Mesendoderm (in vitro differentiated cells): Measurements from ENCODE around the gene SAFB2.
"Not testable (repeated sequence)": the region's sequence is repeated elsewhere in the genome, so short reads cannot be mapped to it uniquely, and the experiment has no call there.

Experiments
- DNase-seq: peaks from one replicate; pipeline ENCODE4 v3.0.0; 2013
- H2AK5ac ChIP-seq: 2 replicates; pipeline ENCODE4 v1.6.1; 2013; ENCODE audit warnings: low read length, inconsistent platforms
- H2BK120ac ChIP-seq: 2 replicates; pipeline ENCODE4 v1.6.1; 2013; ENCODE audit warnings: low read depth, mild to moderate bottlenecking, low read length, moderate library complexity, mixed read lengths
- H2BK15ac ChIP-seq: replicated peaks from 2 replicates; pipeline ENCODE4 v1.6.1; 2013; ENCODE audit warnings: low read depth, mild to moderate bottlenecking, moderate library complexity
- H2BK5ac ChIP-seq: 2 replicates; pipeline ENCODE4 v1.6.1; 2013; ENCODE audit warnings: low read length, inconsistent platforms
- H3K18ac ChIP-seq: 2 replicates; pipeline ENCODE4 v1.6.1; 2013; ENCODE audit warnings: mild to moderate bottlenecking, low read length, mixed read lengths
- H3K23ac ChIP-seq: one replicate; pipeline ENCODE4 v1.6.1; 2013; ENCODE audit warnings: low read length
- H3K27ac ChIP-seq: 2 replicates; pipeline ENCODE4 v1.5.1; 2013; ENCODE audit warnings: low read depth, mild to moderate bottlenecking, inconsistent platforms, low read length, moderate library complexity
- H3K27me3 ChIP-seq: 2 replicates; pipeline ENCODE4 v1.6.1; 2013; ENCODE audit warnings: low read length, control low read depth, mild to moderate bottlenecking, inconsistent platforms; ENCODE audit not compliant: insufficient read depth, poor library complexity
- H3K36me3 ChIP-seq: 2 replicates; pipeline ENCODE4 v1.6.1; 2013; ENCODE audit warnings: low read length, inconsistent platforms; ENCODE audit not compliant: control insufficient read depth, insufficient read depth
- H3K4ac ChIP-seq: one replicate; pipeline ENCODE4 v1.6.1; 2013; ENCODE audit warnings: low read depth, mild to moderate bottlenecking, low read length, moderate library complexity
- H3K4me1 ChIP-seq: 2 replicates; pipeline ENCODE4 v1.6.1; 2013; ENCODE audit warnings: low read depth, low read length, inconsistent platforms; ENCODE audit not compliant: control insufficient read depth
- H3K4me2 ChIP-seq: 2 replicates; pipeline ENCODE4 v1.6.1; 2013; ENCODE audit warnings: low read length
- H3K4me3 ChIP-seq: 2 replicates; pipeline ENCODE4 v1.5.1; 2013; ENCODE audit warnings: mild to moderate bottlenecking, low read length
- H3K56ac ChIP-seq: one replicate; pipeline ENCODE4 v1.6.1; 2013; ENCODE audit warnings: low read length
- H3K79me1 ChIP-seq: 2 replicates; pipeline ENCODE4 v1.6.1; 2013; ENCODE audit warnings: low read length, inconsistent platforms
- H3K79me2 ChIP-seq: 2 replicates; pipeline ENCODE4 v1.6.1; 2013; ENCODE audit warnings: mild to moderate bottlenecking, low read length; ENCODE audit not compliant: control insufficient read depth, insufficient read depth
- H3K9ac ChIP-seq: 2 replicates; pipeline ENCODE4 v1.6.1; 2013; ENCODE audit warnings: low read length, inconsistent platforms
- H4K5ac ChIP-seq: one replicate; pipeline ENCODE4 v1.6.1; 2013; ENCODE audit warnings: low read length
- H4K8ac ChIP-seq: one replicate; pipeline ENCODE4 v1.6.1; 2013; ENCODE audit warnings: low read depth, mild to moderate bottlenecking, control low read depth, low read length, moderate library complexity
- WGBS: extraction: QIAGEN DNeasy Blood & Tissue Kit; methylation state at CpG from one replicate; pipeline ENCODE4 v1.1.7; 2013; ENCODE audit warnings: low lambda C conversion rate, missing lambda C conversion rate; ENCODE audit not compliant: insufficient coverage; ENCODE audit errors: extremely low coverage; 5-methylcytosine and 5-hydroxymethylcytosine counted together

The SAFB2 gene

GRCh38 chr19:5612891-5613865 lies 9.4 kb downstream of the SAFB2 start:
- no CpG with 5 or more reads among the region's 15 CpGs for WGBS
- Histone ChIP-seq H2AK5ac (no peak overlapping the region), H3K4ac (no peak overlapping the region), H3K4me2 (no peak overlapping the region), H3K18ac (no peak overlapping the region), H3K56ac (no peak overlapping the region), H3K23ac (no peak overlapping the region), H2BK120ac (no peak overlapping the region), H3K27ac (no peak overlapping the region), H3K4me3 (no peak overlapping the region), H4K5ac (no peak overlapping the region), H3K36me3 (peaks cover 31% of the 10 kb centered on the region), H3K9ac (no peak overlapping the region), H2BK15ac (no peak overlapping the region), H3K79me2 (peaks cover 6% of the 10 kb centered on the region), H3K4me1 (no peaks in the 10 kb centered on the region), H3K79me1 (peaks cover 2% of the 10 kb centered on the region), H2BK5ac (no peak overlapping the region), H4K8ac (no peak overlapping the region), H3K27me3 (no peaks in the 10 kb centered on the region)
- DNase-seq: no peak

GRCh38 chr19:5609881-5610448 lies 12.6 kb downstream of the SAFB2 start:
- WGBS: no CpG with 5 or more reads among the region's 16 CpGs
- peaks cover 10% of the 10 kb centered on the region for H3K79me2 ChIP-seq
- H3K4me3 ChIP-seq: no peak overlapping the region
- no peak overlapping the region for H3K4me2 ChIP-seq
- H2BK5ac ChIP-seq: no peak overlapping the region
- H3K9ac ChIP-seq: no peak overlapping the region
- no peak for DNase-seq
- H3K4ac ChIP-seq: no peak overlapping the region
- no peaks in the 10 kb centered on the region for H3K4me1 ChIP-seq
- H2BK120ac ChIP-seq: no peak overlapping the region
- no peak overlapping the region for H3K18ac ChIP-seq
- H4K5ac ChIP-seq: no peak overlapping the region
- no peak overlapping the region for H3K27ac ChIP-seq
- H3K23ac ChIP-seq: no peak overlapping the region
- no peaks in the 10 kb centered on the region for H3K27me3 ChIP-seq
- H3K79me1 ChIP-seq: peaks cover 15% of the 10 kb centered on the region
- no peak overlapping the region for H2BK15ac ChIP-seq
- H2AK5ac ChIP-seq: no peak overlapping the region
- H4K8ac ChIP-seq: no peak overlapping the region
- H3K36me3 ChIP-seq: peaks cover 35% of the 10 kb centered on the region
- H3K56ac ChIP-seq: no peak overlapping the region

GRCh38 chr19:5608766-5609165 lies 13.8 kb downstream of the SAFB2 start:
- peaks cover 36% of the 10 kb centered on the region for H3K36me3 ChIP-seq
- H3K27ac ChIP-seq: not testable (repeated sequence)
- no CpG with 5 or more reads among the region's 9 CpGs for WGBS

GRCh38 chr19:5608291-5608690 lies 14.3 kb downstream of the SAFB2 start:
- H3K4me2 ChIP-seq: no peak overlapping the region
- H4K8ac ChIP-seq: no peak overlapping the region
- H2BK120ac ChIP-seq: no peak overlapping the region
- no peak overlapping the region for H3K4ac ChIP-seq
- no peak overlapping the region for H3K18ac ChIP-seq
- no peak overlapping the region for H3K23ac ChIP-seq
- no peak overlapping the region for H3K27ac ChIP-seq
- H3K4me1 ChIP-seq: no peaks in the 10 kb centered on the region
- no peak overlapping the region for H2BK5ac ChIP-seq
- H3K79me2 ChIP-seq: peaks cover 10% of the 10 kb centered on the region
- no peak overlapping the region for H2AK5ac ChIP-seq
- no peak overlapping the region for H3K4me3 ChIP-seq
- H3K9ac ChIP-seq: no peak overlapping the region
- 100% methylated on average over 1 of the region's 10 CpGs for WGBS
- peaks cover 15% of the 10 kb centered on the region for H3K79me1 ChIP-seq
- no peak overlapping the region for H3K56ac ChIP-seq
- H2BK15ac ChIP-seq: no peak overlapping the region
- no peaks in the 10 kb centered on the region for H3K27me3 ChIP-seq
- H3K36me3 ChIP-seq: peaks cover 32% of the 10 kb centered on the region
- H4K5ac ChIP-seq: no peak overlapping the region
- DNase-seq: no peak

More at GRCh38 chr19:5608766-5609165, 13.8 kb downstream of the SAFB2 start:
- H3K27me3 ChIP-seq, H4K5ac ChIP-seq, H2AK5ac ChIP-seq, H2BK5ac ChIP-seq, H3K4me1 ChIP-seq, H2BK120ac ChIP-seq, H3K18ac ChIP-seq, H3K23ac ChIP-seq, H4K8ac ChIP-seq, H3K56ac ChIP-seq, H2BK15ac ChIP-seq, H3K4me2 ChIP-seq, H3K9ac ChIP-seq, DNase-seq, H3K4ac ChIP-seq, H3K4me3 ChIP-seq: not testable (repeated sequence)
- peaks cover 10% of the 10 kb centered on the region for H3K79me2 ChIP-seq
- H3K79me1 ChIP-seq: peaks cover 15% of the 10 kb centered on the region

GRCh38 chr19:5607318-5608275 lies 15.0 kb downstream of the SAFB2 start:
- WGBS: no CpG with 5 or more reads among the region's 16 CpGs
- H3K4me2 ChIP-seq: no peak overlapping the region
- no peak overlapping the region for H3K4me3 ChIP-seq
- H3K56ac ChIP-seq: no peak overlapping the region
- H2BK5ac ChIP-seq: no peak overlapping the region
- no peak overlapping the region for H2AK5ac ChIP-seq
- no peak overlapping the region for H3K27ac ChIP-seq
- H4K8ac ChIP-seq: no peak overlapping the region
- H3K79me1 ChIP-seq: peaks cover 15% of the 10 kb centered on the region
- H3K9ac ChIP-seq: no peak overlapping the region
- peaks cover 28% of the 10 kb centered on the region for H3K36me3 ChIP-seq
- no peak overlapping the region for H3K4ac ChIP-seq
- H3K27me3 ChIP-seq: no peaks in the 10 kb centered on the region
- H3K23ac ChIP-seq: no peak overlapping the region
- H2BK120ac ChIP-seq: no peak overlapping the region
- H3K79me2 ChIP-seq: peaks cover 10% of the 10 kb centered on the region
- no peaks in the 10 kb centered on the region for H3K4me1 ChIP-seq
- no peak overlapping the region for H4K5ac ChIP-seq
- DNase-seq: no peak
- no peak overlapping the region for H2BK15ac ChIP-seq
- H3K18ac ChIP-seq: no peak overlapping the region
